Measurements from ENCODE around the gene ATP6V0C. TPM values are rescaled to one million over a fixed set of nuclear protein-coding genes. Genes with fewer than 3 reads are reported as not detected.

Gene ATP6V0C
- 133 to 281 TPM (median 229 TPM) in 5 replicates for total RNA-seq (2022; extraction: Qiagen RNA extraction; ENCODE audit: low read depth)

DNA sequence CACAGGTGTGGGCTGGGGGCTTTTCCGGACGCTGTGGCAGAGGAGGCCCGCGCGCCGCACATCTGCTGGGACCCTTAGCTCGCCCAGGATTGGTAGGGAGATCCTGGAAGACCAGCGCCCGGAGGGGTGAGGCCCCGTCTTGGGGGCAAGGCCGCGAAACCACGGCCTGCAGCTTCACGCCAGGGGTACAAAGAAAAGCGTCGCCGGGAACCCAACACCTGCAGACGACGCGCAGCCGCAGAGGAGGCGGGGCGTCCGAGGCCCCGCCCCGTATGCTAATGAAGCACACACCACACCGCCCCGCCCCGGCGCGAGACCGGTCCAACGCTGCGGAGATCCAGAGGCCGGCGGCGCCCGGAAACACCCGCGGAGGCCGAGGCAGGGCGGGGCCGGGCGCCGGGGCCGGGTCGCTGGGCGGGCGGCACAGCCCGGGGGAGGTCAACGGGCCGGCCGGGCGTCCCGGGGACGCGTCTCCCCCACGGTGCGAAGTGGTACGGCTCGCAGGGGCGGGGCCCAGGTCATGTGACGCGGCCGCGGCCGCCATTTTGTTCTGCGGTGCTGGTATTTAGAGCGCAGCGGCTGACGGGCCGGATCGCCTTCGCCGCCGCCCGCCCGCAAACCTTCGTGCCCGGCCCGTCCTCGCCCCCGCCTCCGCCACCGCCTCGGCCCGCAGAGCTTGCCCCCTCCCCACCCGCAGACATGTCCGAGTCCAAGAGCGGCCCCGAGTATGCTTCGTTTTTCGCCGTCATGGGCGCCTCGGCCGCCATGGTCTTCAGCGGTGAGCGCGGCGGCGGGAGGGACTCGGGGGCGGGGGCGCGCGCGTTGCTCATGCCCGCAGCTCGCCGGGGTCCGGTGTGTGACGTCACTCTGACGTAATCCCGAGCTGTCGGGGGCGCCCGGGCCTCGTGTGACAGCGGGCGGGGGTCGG lies at the start of gene ATP6V0C:
TSS of gene ATP6V0C (plus strand) at position 548 of the 928 bp plus-strand sequence. CDS start at position 700, 152 bp downstream.

DNA sequence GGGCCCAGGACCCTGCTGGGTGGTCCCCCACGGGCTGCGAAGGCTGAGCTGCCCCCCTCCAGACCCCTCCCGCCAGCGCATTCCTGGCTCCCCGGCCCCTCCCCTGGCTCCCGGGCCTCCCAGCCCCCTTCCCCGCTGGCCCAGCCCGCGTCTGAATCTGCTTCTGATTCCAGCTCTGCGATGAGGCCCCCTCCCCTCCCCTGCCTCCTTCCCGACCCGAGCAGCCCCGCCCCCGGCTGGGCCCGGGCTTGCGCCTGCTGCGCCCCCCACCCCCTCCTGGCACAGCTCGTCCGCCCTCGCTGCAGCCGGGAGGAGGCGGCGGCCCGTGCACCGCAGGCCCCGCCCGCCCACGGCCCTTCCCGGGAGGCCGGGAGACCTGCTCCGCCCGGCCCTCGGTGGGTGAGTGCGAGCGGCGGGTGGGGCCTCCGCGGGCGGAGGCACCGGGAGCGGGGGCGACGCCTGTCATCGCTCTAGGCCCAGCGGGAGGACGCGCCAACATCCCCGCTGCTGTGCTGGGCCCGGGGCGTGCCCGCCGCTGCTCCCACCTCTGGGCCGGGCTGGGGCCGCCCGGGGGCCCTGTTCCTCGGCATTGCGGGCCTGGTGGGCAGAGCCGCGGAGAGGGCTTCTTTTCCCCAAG lies 42.6 kb upstream of the ATP6V0C start, which contains the start of gene NTN3:
TSS of gene NTN3 (plus strand) at position 282 of the 637 bp plus-strand sequence. CDS start 405 bp downstream, outside the sequence.

DNA sequence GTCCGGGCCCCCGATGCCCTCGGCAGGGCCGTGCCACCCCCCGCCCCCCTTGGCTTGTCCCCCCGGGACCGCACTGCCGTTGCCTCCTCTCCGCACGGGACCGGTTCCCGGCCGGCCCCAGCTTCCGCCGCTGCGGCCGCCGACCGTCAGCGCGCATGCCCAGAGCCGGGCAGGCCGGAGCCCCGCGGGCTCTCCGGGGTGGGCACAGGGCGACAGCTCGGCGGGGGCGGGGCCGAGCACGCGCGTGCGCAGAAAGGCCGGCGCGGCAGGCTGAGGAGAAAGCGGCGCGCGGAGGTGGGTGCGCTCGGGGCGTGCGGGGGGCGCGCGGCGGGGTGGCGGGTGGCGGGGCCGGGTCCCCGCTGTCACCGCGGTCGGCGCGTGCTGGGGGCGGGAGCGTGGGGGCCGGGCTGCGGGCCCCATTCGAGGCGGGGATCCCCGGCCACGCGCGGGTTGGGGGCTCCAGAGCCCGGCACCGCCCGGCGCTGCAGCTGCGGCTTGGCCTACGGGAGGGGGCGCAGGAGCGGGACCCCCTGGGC lies 38.8 kb upstream of the ATP6V0C start, which contains the start of gene TBC1D24:
TSS of gene TBC1D24 (plus strand) at position 251 of the 536 bp plus-strand sequence. CDS start 21,022 bp downstream, outside the sequence.

DNA sequence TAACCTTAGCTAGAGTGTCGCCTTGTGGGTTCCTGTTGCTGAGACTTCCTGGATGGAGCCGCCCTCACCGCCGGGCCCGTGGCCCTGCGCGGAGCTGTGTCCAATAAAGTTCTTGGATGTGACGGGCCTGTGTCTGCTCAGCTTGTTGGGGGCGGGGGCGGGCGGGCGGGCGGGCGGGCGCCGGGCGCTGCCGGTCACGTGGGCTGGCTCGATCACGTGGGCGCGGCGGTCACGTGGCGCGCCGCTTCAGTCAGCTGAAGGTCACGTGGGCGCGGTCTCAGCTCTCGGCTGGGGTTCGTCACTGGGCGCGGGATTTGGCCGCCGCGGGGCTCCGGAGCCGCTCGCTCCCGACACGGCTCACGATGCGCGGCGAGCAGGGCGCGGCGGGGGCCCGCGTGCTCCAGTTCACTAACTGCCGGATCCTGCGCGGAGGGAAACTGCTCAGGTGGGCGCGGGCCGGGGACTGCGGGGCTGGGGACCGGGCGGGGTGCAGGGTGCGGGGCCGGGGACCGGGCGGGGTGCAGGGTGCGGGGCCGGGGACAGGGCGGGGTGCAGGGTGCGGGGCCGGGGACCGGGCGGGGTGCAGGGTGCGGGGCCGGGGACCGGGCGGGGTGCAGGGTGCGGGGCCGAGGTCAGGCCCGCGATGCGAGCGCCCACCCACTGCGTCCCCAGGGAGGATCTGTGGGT lies 6.5 kb downstream of the ATP6V0C start, which contains the start of gene AMDHD2:
TSS of gene AMDHD2 (plus strand) at position 275 of the 687 bp plus-strand sequence. CDS start at position 363, 88 bp downstream.

DNA sequence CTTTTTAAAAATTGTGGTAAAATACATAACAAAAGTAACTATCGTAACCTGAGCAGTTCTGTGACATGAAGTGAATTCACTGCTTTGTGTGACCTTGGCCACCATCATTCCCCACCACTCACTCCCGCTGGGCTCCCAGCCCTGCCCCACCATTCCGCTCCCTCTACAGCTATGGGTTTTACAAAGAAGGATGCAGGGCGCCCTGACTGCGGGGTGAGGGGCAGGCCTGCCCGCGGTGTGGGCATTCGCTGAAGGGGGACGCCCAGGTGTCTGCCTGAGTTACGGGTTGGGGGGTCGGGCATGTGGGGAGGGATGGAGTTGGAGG lies 17.6 kb downstream of the ATP6V0C start, which contains the start of gene CEMP1:
TSS of gene CEMP1 (minus strand) at position 38 of the 325 bp plus-strand sequence. CDS start 335 bp downstream, outside the sequence.

DNA sequence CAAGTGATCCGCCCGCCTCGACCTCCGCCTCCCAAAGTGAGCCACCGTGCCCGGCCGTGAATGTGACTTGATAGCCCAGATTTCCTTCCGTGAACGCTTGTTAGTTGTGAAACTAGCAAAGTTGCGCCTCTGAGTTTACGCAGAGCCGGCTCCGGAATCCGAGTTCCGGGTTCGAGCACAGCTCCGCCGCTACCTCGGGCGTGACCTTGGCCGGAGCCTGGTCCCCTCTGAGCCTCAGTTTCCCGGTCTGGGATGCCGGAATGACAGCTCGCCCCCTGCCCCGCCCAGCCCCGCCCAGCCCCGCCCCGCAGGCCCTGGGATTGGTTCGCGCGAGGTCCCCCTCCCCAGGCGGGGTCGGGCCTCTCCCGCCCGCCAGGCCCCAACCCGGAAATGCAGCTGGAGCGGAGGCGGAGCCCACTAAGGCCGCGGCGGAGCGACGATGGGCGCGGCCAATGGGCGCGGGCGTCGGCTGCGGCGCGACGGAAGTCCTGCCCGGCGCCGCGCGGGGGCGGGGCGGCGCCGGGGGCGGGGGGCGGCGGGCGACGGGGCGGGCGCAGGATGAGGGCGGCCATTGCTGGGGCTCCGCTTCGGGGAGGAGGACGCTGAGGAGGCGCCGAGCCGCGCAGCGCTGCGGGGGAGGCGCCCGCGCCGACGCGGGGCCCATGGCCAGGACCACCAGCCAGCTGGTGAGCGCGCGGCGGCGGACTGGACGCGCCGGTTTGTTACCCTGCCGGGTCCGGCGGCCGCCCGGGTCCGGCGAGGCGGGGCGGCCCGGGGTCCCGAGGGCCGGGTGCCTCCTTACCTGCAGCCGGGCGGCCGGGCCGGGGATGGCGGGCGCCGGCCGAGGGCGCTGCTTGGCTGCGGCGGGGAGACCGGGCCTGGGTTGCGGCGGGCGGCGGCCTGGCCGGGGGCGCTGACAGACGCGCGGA lies 24.0 kb downstream of the ATP6V0C start, which contains the start of gene PDPK1:
TSS of gene PDPK1 (plus strand) at position 571 of the 929 bp plus-strand sequence. CDS start at position 663, 92 bp downstream.

Other genes with a start within 250 kb of the ATP6V0C start
- gene RNPS1, start 245.8 kb upstream of the ATP6V0C start, total RNA-seq (2022; extraction: Qiagen RNA extraction; ENCODE audit: low read depth) = 254 to 293 TPM (median 274 TPM) in 5 replicates
- gene ABCA3, start 173.2 kb upstream of the ATP6V0C start, total RNA-seq (2022; extraction: Qiagen RNA extraction; ENCODE audit: low read depth) = 15.3 to 19.5 TPM (median 17.5 TPM) in 5 replicates
- 22.1 to 27.6 TPM (median 23.0 TPM) in 5 replicates for gene CCNF, start 84.5 kb upstream of the ATP6V0C start, total RNA-seq (2022; extraction: Qiagen RNA extraction; ENCODE audit: low read depth)
- 16.3 to 25.4 TPM (median 22.3 TPM) in 5 replicates for gene TEDC2, start 53.8 kb upstream of the ATP6V0C start, total RNA-seq (2022; extraction: Qiagen RNA extraction; ENCODE audit: low read depth)
- 0.03 TPM in 1 of 5 replicates, not detected in the others for gene NTN3, start 42.7 kb upstream of the ATP6V0C start, total RNA-seq (2022; extraction: Qiagen RNA extraction; ENCODE audit: low read depth)
- gene TBC1D24, start 38.8 kb upstream of the ATP6V0C start, total RNA-seq (2022; extraction: Qiagen RNA extraction; ENCODE audit: low read depth) = 6.5 to 8.8 TPM (median 8.4 TPM) in 5 replicates
- gene AMDHD2, start 6.4 kb downstream of the ATP6V0C start, total RNA-seq (2022; extraction: Qiagen RNA extraction; ENCODE audit: low read depth) = 14.6 to 31.9 TPM (median 22.0 TPM) in 5 replicates
- 0.06 to 0.07 TPM in 2 of 5 replicates, not detected in the others for gene CEMP1, start 17.5 kb downstream of the ATP6V0C start, total RNA-seq (2022; extraction: Qiagen RNA extraction; ENCODE audit: low read depth)
- gene PDPK1, start 24.1 kb downstream of the ATP6V0C start, total RNA-seq (2022; extraction: Qiagen RNA extraction; ENCODE audit: low read depth) = 21.4 to 26.5 TPM (median 22.5 TPM) in 5 replicates
- gene KCTD5, start 168.6 kb downstream of the ATP6V0C start, total RNA-seq (2022; extraction: Qiagen RNA extraction; ENCODE audit: low read depth) = 39.5 to 47.1 TPM (median 42.9 TPM) in 5 replicates
- 1.00 to 1.2 TPM (median 1.1 TPM) in 5 replicates for gene PRSS27, start 206.3 kb downstream of the ATP6V0C start, total RNA-seq (2022; extraction: Qiagen RNA extraction; ENCODE audit: low read depth)
- gene SRRM2, start 238.7 kb downstream of the ATP6V0C start, total RNA-seq (2022; extraction: Qiagen RNA extraction; ENCODE audit: low read depth) = 310 to 452 TPM (median 397 TPM) in 5 replicates

Data from A549 treated with DMSO at 1 μM for 4 hours (cell line).